Esophagus mucosa (tissue), 1 donor: ENCODE results near the gene PXK. TPM values are rescaled to one million over a fixed set of nuclear protein-coding genes. Genes with fewer than 3 reads are reported as not detected.
A peak's percentile ranks its signal among the peaks of the same experiment; 100 is the strongest.

Experiments
- ATAC-seq: fragments of 200-7000 bp; cut with Tn5 transposase; one replicate; pipeline ENCODE4 v1.9.1; 2020
- total RNA-seq: library from RNA; stranded (reverse); gene quantifications from one replicate; pipeline ENCODE4 v1.2.4, GENCODE V29; 2023
- donor health status: DM: yes; HTN: yes; CAD: no.

PXK gene
- total RNA-seq, 1 donor from 2014 or later = 14.2 TPM

DNA sequence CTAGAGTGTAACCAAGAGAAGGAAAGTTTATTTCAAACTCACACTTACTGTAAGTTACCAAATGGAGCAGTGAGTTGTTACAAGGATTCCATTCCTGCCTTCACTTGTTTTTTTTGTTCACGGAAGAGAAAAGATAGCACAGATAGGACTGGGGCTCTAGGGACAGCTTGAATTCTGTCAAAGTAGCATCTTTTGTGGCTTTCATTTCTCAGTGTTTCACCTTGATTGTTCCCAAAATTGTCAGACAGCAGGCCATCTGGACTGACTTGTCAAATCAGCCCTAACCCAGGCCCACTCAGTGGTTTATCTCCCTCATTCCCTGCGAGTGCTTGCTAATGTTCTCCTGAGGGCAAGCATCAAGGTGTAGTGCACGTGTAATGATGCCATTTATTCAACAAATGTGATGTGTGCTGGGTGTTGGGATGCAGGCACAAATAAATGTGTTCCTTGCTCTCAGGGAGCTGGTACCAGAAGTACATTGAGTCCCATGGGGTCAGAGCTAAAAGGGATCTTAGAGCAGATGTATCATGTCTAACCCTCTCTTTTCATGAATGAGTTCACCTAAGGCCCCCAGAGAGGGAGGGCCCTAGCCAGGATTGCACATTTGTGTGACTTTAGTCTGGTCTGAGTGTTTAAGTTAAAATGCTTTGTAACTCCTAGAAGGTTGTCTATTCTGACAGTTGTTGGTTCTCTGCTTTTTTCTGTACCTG, 51.8 kb downstream of the PXK start:
- no peak for ATAC-seq

- peak; percentile 28 for ATAC-seq
Measured at GRCh38 chr3:58386626-58387365, 54.1 kb downstream of the PXK start.

- ATAC-seq = no peak
Measured at GRCh38 chr3:58387650-58388546, 55.2 kb downstream of the PXK start.

DNA sequence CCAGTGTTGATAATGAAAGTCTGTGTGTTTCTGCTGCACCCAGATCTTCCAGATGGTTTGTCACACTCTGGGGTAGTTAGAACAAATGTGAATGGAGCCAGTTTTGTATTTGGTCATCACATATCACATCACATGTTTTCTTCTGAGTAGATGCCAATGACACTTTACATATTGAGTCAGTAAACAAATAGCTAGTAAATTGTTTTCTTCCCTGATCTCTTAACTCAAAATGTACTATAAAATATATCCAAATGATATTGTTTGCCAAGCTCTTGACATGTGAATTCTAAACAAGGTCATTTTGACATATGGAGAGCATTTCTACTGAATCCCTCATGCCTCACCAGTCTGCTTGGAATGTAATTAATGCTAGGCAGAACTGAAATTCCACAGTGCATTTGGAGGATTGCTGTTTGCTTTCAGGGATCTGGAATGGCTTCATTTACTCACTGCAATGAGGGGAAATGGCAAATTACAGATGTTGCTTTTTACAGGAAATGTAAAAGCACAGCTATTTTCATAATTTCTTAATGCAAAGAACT, 55.9 kb downstream of the PXK start:
- ATAC-seq = no peak

DNA sequence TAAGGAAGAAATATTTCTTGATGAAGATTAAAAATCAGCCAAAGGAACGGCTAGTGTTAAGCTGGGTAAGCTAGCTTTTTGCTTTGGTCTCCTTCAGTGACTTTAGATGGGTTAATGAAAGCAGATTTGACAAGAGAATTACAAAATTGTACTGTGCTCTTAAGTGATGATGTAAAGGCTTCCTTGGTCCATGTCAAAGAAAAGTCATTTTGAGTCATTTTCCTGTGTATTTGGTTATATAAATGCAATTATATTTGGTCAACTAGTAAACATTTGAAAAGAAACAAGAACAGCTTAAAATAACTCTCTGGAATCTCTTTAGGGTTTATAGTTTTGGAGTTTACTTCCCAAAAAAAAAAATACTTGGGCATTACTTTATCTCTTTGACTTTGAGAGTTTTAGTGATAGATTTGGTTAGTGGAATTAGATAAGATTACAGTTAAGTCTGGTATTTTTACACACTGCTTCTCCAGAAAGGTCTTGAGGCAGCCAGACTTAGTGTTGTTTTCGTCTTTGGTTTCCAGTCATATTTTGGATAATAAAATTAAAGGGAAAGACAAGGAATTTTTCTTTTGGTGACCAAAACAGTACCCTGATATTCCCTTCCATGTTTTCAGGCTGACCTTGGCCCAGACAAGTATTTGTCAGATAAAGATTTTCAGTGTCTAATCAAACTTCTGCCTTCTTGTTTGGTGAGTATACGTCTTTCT, 58.6 kb downstream of the PXK start:
- ATAC-seq = no peak

DNA sequence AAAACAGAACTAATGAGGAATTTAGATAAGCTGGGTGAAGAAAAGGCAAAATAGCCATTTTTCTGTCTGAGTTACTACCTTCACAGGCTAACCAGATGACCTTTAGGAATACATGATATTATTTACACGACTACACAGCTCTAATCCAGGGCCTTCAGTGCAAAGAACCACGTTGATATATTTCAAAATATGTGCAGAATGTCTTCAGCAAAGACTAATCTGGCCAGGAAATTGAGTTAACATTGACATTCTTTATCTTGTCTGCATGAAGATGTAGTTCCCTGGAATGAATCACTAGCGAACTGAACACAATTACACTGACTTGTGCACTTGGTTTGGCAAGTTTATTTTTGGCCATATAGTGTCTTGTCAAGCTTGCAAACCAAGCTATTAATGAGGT, 59.5 kb downstream of the PXK start:
- ATAC-seq = no peak

- no peak for ATAC-seq
Measured at GRCh38 chr3:58394339-58394738, 61.6 kb downstream of the PXK start.

DNA sequence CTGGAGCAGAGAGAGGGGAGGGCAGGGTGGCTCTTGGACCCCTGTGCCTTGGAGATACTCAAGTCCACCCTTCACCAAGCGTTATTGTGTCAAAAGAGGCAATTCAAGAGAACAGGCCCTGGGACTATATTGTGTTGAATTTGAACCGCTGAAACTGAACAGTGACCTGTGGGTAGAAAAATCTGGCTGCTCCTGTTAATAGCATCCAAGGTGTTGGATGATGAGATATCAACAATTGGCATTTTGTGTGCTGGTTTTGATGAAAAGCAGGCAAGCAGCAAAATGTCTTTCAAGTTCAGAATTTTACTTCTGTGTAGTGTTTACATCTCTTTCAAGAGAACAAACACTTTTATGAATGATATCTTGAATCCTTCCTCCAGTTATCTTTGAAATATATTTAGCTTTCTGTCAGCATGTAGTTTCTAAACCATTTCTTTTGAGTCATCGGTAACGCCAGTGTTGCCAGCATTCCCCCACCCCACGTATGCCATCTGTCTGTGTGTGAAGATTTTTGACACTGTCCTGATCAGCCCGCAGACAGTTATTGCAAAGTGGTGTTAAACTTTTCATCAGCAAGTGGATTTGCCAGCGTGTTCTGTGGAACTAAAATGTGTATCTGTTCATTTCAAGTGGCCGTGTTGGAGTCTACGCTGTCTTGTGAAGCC, 66.1 kb downstream of the PXK start:
- ATAC-seq = no peak

DNA sequence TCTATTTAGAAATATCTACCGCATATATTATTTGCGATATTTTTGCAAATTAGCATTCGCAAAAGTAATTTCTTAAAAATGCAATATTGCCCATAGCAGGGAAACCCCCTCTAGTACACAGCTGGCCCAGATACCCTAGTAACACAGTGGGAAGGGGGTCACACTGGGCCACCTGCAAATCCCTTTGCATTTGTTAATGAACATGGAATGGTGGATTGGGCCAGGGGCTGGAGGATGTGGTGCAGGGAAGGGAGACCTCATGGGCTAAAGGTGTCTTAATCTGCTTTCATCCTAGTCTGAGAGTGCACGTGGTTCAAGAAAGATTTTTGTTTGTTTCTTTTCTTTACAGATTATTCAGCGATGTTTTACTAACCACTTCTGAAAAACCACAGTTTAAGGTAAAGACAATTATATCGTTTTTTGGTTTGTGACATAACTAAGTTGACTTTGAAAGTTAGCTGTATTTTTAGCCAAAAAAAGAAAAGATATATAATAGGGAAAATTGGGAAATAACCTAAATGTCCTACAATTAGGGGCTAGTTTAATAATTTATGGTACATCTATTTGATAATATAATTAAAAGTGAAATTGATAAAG, 70.9 kb downstream of the PXK start:
- ATAC-seq = no peak

GRCh38 chr3:58404396-58404795, 71.7 kb downstream of the PXK start:
- ATAC-seq = peak; percentile 79

DNA sequence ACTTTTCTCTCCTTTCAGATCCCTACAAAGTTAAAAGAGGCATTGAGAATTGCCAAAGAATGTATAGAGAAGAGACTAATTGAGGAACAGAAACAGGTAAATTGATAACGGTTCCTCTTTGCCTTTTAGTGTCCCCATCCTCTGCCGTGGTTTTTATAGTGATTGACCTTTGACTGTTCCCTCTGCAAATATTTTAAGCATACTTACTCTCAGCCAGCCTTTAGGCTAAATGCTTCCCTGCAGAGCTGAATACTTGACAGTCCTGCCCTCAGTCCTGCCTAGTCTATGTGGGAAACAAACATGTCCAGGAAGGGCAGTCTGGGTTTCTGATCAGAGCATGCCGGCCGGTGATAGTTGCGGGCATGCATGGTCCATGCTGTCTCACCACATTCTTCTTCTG, 76.2 kb downstream of the PXK start:
- no peak for ATAC-seq

DNA sequence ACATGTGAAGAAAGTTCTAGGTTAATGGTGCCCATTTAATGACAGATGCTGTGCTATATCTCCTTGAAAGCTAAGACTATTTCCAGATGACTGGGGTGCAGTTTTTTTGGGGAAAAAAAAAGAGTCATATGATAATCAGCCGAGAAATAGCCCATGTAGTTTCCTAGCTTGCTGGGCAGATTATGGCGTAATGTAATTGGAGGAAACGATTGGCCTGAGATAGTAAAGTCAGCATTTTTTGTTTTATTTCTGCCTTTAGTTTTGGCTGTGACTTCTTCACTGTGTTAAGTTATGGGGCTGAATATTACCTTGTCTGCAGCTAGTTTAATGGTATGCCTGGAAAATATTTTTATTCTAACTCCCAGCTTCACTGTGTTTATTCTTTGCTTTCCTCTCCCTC, 77.0 kb downstream of the PXK start:
- no peak for ATAC-seq

- ATAC-seq = no peak
Measured at GRCh38 chr3:58411036-58411435, 78.3 kb downstream of the PXK start.

DNA sequence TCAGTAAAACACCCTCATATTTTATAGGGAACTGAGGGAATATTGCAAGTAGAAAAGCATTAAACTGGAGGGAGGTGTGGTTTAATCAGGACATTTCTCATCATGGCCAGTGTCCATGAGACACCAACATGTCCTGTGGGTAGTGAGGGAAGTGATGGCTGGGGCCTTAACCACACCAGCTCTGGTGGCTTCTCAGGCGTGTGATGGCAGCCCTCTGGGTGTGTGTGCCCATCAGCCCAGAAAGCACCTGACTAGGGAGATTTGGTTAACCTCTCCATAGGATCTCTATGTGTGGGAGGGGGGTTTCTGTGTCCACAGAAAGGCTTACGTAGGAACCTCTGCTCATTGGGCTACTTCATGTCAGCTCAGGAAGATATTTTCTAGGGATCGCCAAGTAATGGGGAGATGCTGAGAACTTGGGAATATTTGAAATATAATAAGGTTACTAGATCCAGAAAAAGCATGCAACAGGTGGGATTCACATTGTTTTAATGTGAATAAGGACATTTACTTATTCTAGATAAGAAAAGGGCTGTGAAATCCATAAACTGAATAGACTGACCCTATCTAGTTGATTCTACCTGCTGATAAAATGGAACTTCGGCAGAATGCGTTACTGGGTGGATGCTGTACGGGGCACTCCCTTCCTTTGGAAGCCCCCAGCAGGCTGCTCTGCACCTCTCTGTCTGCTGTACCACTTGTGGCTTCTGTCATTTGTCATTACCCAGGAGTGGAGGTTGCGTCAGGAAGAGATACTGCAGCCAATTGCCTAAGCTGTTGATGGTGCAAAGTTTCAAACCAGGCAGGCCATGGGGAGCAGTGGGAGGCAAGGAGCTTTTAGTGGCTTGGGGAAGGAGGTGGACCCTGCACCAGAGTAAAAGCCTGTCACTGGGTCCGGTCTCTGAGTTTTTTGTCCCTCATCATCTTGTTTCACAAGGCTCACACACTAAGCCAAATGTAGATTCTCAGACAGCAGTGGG, 79.4 kb downstream of the PXK start:
- no peak for ATAC-seq

- peak; percentile 78 for ATAC-seq
Measured at GRCh38 chr3:58414538-58415197, 82.0 kb downstream of the PXK start.

DNA sequence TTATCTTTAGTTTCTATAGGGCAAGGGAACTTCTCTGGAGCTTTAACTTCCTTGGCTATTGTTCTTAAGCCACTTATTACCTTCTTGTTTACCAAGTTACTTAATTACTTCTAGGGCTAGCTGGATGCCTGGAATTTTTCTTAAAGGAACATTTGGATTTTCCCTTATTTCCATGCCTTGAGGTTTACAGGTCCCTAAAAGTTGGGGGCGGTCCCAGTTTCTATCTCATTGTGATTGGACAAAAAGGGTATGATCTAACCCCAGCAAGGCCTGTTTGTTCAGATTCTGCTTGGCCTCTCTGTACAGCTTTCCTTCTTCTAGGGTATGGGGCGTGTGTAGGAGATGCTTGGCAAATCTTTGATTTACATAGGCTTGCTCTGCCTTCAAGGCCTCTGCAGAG, 83.5 kb downstream of the PXK start:
- ATAC-seq = peak; percentile 49

DNA sequence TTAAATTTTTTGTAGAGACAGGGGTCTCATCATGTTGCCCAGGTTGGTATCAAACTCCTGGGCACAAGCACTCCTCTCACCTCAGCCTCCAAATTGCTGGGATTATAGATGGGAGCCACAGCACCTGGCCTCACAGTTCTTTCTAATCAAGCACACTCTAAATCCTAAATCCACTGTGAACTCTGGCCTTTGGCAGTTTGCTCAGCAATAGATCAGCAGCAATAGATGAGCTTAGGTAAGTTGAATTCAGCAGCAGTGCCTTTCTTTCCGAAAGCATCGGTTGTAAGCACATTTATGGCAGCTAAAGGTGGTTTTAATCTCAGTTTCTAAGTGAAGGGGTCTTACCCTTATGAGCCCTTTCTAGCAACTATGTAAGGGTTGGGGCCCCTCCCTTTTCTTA, 84.4 kb downstream of the PXK start:
- ATAC-seq = no peak

- no peak for ATAC-seq
Measured at GRCh38 chr3:58418227-58418626, 85.5 kb downstream of the PXK start.

DNA sequence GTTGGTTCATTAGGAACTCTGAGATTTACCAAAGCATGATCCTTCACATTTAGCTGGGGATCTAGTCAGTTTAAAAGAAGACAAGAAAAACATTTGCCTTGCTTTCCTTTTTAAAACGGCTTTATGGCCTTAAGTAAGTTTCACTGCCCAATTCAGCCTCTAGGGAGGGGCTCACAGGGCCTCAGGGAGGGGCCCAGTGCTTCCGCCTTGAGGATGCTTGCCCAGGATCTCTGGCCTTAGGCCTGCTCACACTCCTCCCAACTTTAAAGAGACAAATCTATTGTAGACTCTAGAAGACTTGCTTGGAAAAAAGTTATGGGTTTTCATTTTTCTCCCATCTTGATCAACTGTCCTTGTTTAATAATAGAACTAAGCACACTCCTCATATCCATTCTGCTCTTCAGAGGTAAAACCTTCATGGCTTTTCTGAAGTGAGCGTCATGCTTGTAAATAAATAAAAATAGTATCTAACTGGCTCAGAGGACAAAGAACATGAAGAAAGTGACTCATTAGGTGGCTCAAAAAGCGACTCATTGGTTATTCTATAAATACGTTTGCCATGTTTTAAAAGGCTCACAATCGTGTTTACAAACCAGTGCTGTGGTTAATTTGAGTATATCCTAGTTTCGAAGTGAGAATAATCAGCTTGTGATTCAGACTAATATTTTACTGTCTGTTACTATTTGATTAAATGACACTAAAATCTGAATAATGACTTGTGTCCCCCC, 87.3 kb downstream of the PXK start:
- no peak for ATAC-seq
